Prostate gland (tissue), 2 donors: ENCODE measurements around the gene CAB39.

Experiments used
- POLR2A ChIP-seq: fragments of 450-650 bp; IDR thresholded peaks from one replicate; pipeline ENCODE4 v1.6.1; 2016; ENCODE audit warnings: antibody characterized with exemption, mild to moderate bottlenecking
- TF ChIP-seq, protein P1 (sequence below), 4 experiments: fragments of 200-600 bp in 2 of 4; fragments of 450-650 bp in 2 of 4; sonication (generic) in 2 of 4; IDR thresholded peaks; 1 replicate in 3 of 4; 2 replicates in 1 of 4; pipeline ENCODE4 v1.5.1; 2016 to 2019; ENCODE audit warnings: antibody characterized with exemption in 4 of 4, mild to moderate bottlenecking in 2 of 4, moderate library complexity in 2 of 4

GRCh38 chr2:230862292-230862691, 149.7 kb downstream of the CAB39 start:
- TF ChIP-seq, protein P1, sequence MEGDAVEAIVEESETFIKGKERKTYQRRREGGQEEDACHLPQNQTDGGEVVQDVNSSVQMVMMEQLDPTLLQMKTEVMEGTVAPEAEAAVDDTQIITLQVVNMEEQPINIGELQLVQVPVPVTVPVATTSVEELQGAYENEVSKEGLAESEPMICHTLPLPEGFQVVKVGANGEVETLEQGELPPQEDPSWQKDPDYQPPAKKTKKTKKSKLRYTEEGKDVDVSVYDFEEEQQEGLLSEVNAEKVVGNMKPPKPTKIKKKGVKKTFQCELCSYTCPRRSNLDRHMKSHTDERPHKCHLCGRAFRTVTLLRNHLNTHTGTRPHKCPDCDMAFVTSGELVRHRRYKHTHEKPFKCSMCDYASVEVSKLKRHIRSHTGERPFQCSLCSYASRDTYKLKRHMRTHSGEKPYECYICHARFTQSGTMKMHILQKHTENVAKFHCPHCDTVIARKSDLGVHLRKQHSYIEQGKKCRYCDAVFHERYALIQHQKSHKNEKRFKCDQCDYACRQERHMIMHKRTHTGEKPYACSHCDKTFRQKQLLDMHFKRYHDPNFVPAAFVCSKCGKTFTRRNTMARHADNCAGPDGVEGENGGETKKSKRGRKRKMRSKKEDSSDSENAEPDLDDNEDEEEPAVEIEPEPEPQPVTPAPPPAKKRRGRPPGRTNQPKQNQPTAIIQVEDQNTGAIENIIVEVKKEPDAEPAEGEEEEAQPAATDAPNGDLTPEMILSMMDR (IDR thresholded peaks at IDR 0.05) = no peak
- no peak for TF ChIP-seq POLR2A
